Measurements from ENCODE around the gene TNRC6C.

- TF ChIP-seq CTCF (conservative IDR thresholded peaks at IDR 0.05) (no peak), ZFX (IDR thresholded peaks at IDR 0.05) (no peak)
These were observed 165.8 kb downstream of the TNRC6C start for GRCh38 chr17:78124081-78124835.
